H9 (cell line): ENCODE data around the gene MMRN1. TPM values are rescaled to one million over a fixed set of nuclear protein-coding genes. Genes with fewer than 3 reads are reported as not detected.

Experiments
- DNase-seq: peaks from one replicate; pipeline ENCODE4 v3.0.0-alpha.2; 2017
- H2AFZ ChIP-seq: one replicate; pipeline ENCODE4 v1.6.1; 2013; ENCODE audit warnings: mild to moderate bottlenecking, low read length, control low read depth, moderate library complexity
- H2AK5ac ChIP-seq: 2 replicates; pipeline ENCODE4 v1.6.1; 2013; ENCODE audit warnings: low read length, control low read depth, mixed read lengths; ENCODE audit not compliant: insufficient read length
- H2BK120ac ChIP-seq: one replicate; pipeline ENCODE4 v1.6.1; 2013; ENCODE audit warnings: low read depth, mild to moderate bottlenecking, low read length, control low read depth, inconsistent platforms; ENCODE audit not compliant: poor library complexity, severe bottlenecking
- H2BK12ac ChIP-seq: 2 replicates; pipeline ENCODE4 v1.6.1; 2013; ENCODE audit warnings: low read length, control low read depth, mixed read lengths, low read depth; ENCODE audit not compliant: insufficient read length
- H2BK15ac ChIP-seq: 2 replicates; pipeline ENCODE4 v1.6.1; 2013; ENCODE audit warnings: low read depth, low read length, control low read depth
- H2BK20ac ChIP-seq: one replicate; pipeline ENCODE4 v1.6.1; 2013; ENCODE audit warnings: low read depth, mild to moderate bottlenecking, low read length, control low read depth, inconsistent platforms; ENCODE audit not compliant: poor library complexity, severe bottlenecking
- H2BK5ac ChIP-seq: 2 replicates; pipeline ENCODE4 v1.6.1; 2013; ENCODE audit warnings: low read length, control low read depth, mixed read lengths; ENCODE audit not compliant: insufficient read length
- H3K14ac ChIP-seq: 2 replicates; pipeline ENCODE4 v1.6.1; 2013; ENCODE audit warnings: low read length, control low read depth; ENCODE audit not compliant: insufficient read depth
- H3K18ac ChIP-seq: 2 replicates; pipeline ENCODE4 v1.6.1; 2013; ENCODE audit warnings: low read depth, mild to moderate bottlenecking, mixed read lengths, low read length, control low read depth; ENCODE audit not compliant: insufficient read length
- H3K23ac ChIP-seq: 2 replicates; pipeline ENCODE4 v1.6.1; 2013; ENCODE audit warnings: low read length, control low read depth, mixed read lengths, low read depth; ENCODE audit not compliant: insufficient read length
- H3K23me2 ChIP-seq: 2 replicates; pipeline ENCODE4 v1.6.1; 2013; ENCODE audit warnings: low read depth, mild to moderate bottlenecking, mixed read lengths, low read length, control low read depth; ENCODE audit not compliant: insufficient read length, poor library complexity, severe bottlenecking
- H3K27ac ChIP-seq: 2 replicates; pipeline ENCODE4 v1.5.1; 2013; ENCODE audit warnings: low read length, control low read depth, mixed read lengths, low read depth; ENCODE audit not compliant: insufficient read length
- H3K27me3 ChIP-seq: 2 replicates; pipeline ENCODE4 v1.6.1; 2013; ENCODE audit warnings: low read length, control low read depth, inconsistent platforms; ENCODE audit not compliant: insufficient read depth
- H3K4ac ChIP-seq: 2 replicates; pipeline ENCODE4 v1.6.1; 2013; ENCODE audit warnings: low read depth, mild to moderate bottlenecking, control low read depth, inconsistent platforms, low read length, moderate library complexity
- H3K4me1 ChIP-seq: 2 replicates; pipeline ENCODE4 v1.6.1; 2013; ENCODE audit warnings: low read length, control low read depth, inconsistent platforms; ENCODE audit not compliant: insufficient read depth
- H3K4me2 ChIP-seq: 2 replicates; pipeline ENCODE4 v1.6.1; 2013; ENCODE audit warnings: low read length, control low read depth, mixed read lengths; ENCODE audit not compliant: insufficient read length, insufficient read depth
- H3K56ac ChIP-seq: 2 replicates; pipeline ENCODE4 v1.6.1; 2013; ENCODE audit warnings: low read depth, mild to moderate bottlenecking, mixed read lengths, low read length, control low read depth; ENCODE audit not compliant: insufficient read length
- H3K79me1 ChIP-seq: 2 replicates; pipeline ENCODE4 v1.6.1; 2013; ENCODE audit warnings: low read depth, mild to moderate bottlenecking, moderate library complexity, low read length, control low read depth, inconsistent platforms; ENCODE audit not compliant: insufficient read depth, poor library complexity, severe bottlenecking
- H3K79me2 ChIP-seq: 2 replicates; pipeline ENCODE4 v1.6.1; 2013; ENCODE audit warnings: low read length, control low read depth, inconsistent platforms; ENCODE audit not compliant: insufficient read depth
- H3K9ac ChIP-seq: 2 replicates; pipeline ENCODE4 v1.6.1; 2013; ENCODE audit warnings: low read length, control low read depth, mixed read lengths; ENCODE audit not compliant: insufficient read length; ENCODE audit errors: extremely low read depth
- H3K9me3 ChIP-seq: one replicate; pipeline ENCODE4 v1.6.1; 2013; ENCODE audit warnings: low read depth, low read length, inconsistent platforms; ENCODE audit not compliant: control insufficient read depth
- H3T11ph ChIP-seq: one replicate; pipeline ENCODE4 v1.6.1; 2013; ENCODE audit warnings: mild to moderate bottlenecking, low read length, control low read depth, inconsistent platforms
- H4K20me1 ChIP-seq: one replicate; pipeline ENCODE4 v1.6.1; 2013; ENCODE audit not compliant: control insufficient read depth, insufficient read length, insufficient read depth
- H4K5ac ChIP-seq: 2 replicates; pipeline ENCODE4 v1.6.1; 2013; ENCODE audit warnings: low read depth, mild to moderate bottlenecking, mixed read lengths, low read length, control low read depth; ENCODE audit not compliant: insufficient read length
- H4K8ac ChIP-seq: replicated peaks from 2 replicates; pipeline ENCODE4 v1.6.1; 2013; ENCODE audit warnings: low read length, control low read depth, mixed read lengths, low read depth; ENCODE audit not compliant: insufficient read length
- H4K91ac ChIP-seq: 2 replicates; pipeline ENCODE4 v1.6.1; 2013; ENCODE audit warnings: low read depth, mild to moderate bottlenecking, moderate library complexity, mixed read lengths, low read length, control low read depth; ENCODE audit not compliant: insufficient read length
- H3K27ac Mint-ChIP-seq, 3 experiments: 2 replicates in 2 of 3; 3 replicates in 1 of 3; pipeline ENCODE4 v1.8.0; 2020 to 2021; ENCODE audit warnings: mixed read lengths in 3 of 3, mild to moderate bottlenecking in 1 of 3, moderate library complexity in 1 of 3
- H3K27me3 Mint-ChIP-seq: 2 replicates; pipeline ENCODE4 v1.8.0; 2021; ENCODE audit warnings: low read depth, mild to moderate bottlenecking, moderate library complexity, mixed read lengths
- H3K36me3 Mint-ChIP-seq, 3 experiments: 2 replicates in 2 of 3; 3 replicates in 1 of 3; pipeline ENCODE4 v1.8.0; 2020 to 2021; ENCODE audit warnings: low read depth in 3 of 3, mixed read lengths in 3 of 3; ENCODE audit not compliant: insufficient read depth in 1 of 3
- H3K4me1 Mint-ChIP-seq, 2 experiments: 2 replicates each; pipeline ENCODE4 v1.8.0; 2020; ENCODE audit warnings: mixed read lengths in 2 of 2
- H3K4me3 Mint-ChIP-seq, 2 experiments: 2 replicates in 1 of 2; 3 replicates in 1 of 2; pipeline ENCODE4 v1.8.0; 2020 to 2021; ENCODE audit warnings: mild to moderate bottlenecking in 2 of 2, mixed read lengths in 2 of 2, moderate library complexity in 1 of 2
- H3K9me3 Mint-ChIP-seq, 2 experiments: 2 replicates in 1 of 2; 3 replicates in 1 of 2; pipeline ENCODE4 v1.8.0; 2020; ENCODE audit warnings: mild to moderate bottlenecking in 2 of 2, mixed read lengths in 2 of 2, moderate library complexity in 1 of 2
- WGBS: extraction: QIAGEN DNeasy Blood & Tissue Kit; methylation state at CpG from one replicate; pipeline ENCODE4 v1.1.7; 2013; ENCODE audit warnings: missing lambda C conversion rate, low lambda C conversion rate, mixed read lengths; ENCODE audit not compliant: insufficient read length; ENCODE audit errors: extremely low coverage; 5-methylcytosine and 5-hydroxymethylcytosine counted together
- total RNA-seq: library from RNA; stranded (reverse); gene quantifications from 2 replicates; pipeline ENCODE4 v1.2.1, GENCODE V29; 2021
- TF ChIP-seq, protein P1 (sequence below): fragments of 200-600 bp; sonication (generic); conservative IDR thresholded peaks from 3 replicates; pipeline ENCODE4 v1.8.0; 2021; ENCODE audit warnings: antibody characterized with exemption, mild to moderate bottlenecking

Gene MMRN1
- total RNA-seq, 1 experiment from 2014 or later = not detected

GRCh38 chr4:89889289-89889688 lies 5.4 kb upstream of the MMRN1 start:
- WGBS = no CpG with 5 or more reads among the region's 9 CpGs
- Histone ChIP-seq H4K20me1 (no peaks in the 10 kb centered on the region), H3K9ac (no peak overlapping the region), H3K79me2 (no peaks in the 10 kb centered on the region), H3K27me3 (no peaks in the 10 kb centered on the region), H2BK120ac (no peak overlapping the region), H3K9me3 (no peaks in the 10 kb centered on the region), H3K27ac (no peak overlapping the region), H3K56ac (no peak overlapping the region), H3K23ac (no peak overlapping the region), H3K4me1 (no peaks in the 10 kb centered on the region), H2BK20ac (no peak overlapping the region), H3K4me2 (no peak overlapping the region), H4K91ac (no peak overlapping the region), H3K14ac (no peak overlapping the region), H2BK15ac (no peak overlapping the region), H2AFZ (no peak overlapping the region), H3T11ph (no peak overlapping the region), H2AK5ac (no peak overlapping the region), H3K18ac (no peak overlapping the region), H3K23me2 (no peaks in the 10 kb centered on the region), H3K79me1 (no peaks in the 10 kb centered on the region), H2BK12ac (no peak overlapping the region), H2BK5ac (no peak overlapping the region), H4K5ac (no peak overlapping the region), H4K8ac (no peak overlapping the region), H3K4ac (no peak overlapping the region)
- Mint-ChIP-seq H3K27me3 (peaks cover 3% of the 10 kb centered on the region; the same call in 1 of the 2 replicates), H3K36me3 (no peaks in the 10 kb centered on the region), H3K4me1 (no peaks in the 10 kb centered on the region), H3K9me3 (no peaks in the 10 kb centered on the region), H3K27ac (no peak overlapping the region), H3K4me3 (no peak overlapping the region)
- no peak for DNase-seq
- TF ChIP-seq, protein P1, sequence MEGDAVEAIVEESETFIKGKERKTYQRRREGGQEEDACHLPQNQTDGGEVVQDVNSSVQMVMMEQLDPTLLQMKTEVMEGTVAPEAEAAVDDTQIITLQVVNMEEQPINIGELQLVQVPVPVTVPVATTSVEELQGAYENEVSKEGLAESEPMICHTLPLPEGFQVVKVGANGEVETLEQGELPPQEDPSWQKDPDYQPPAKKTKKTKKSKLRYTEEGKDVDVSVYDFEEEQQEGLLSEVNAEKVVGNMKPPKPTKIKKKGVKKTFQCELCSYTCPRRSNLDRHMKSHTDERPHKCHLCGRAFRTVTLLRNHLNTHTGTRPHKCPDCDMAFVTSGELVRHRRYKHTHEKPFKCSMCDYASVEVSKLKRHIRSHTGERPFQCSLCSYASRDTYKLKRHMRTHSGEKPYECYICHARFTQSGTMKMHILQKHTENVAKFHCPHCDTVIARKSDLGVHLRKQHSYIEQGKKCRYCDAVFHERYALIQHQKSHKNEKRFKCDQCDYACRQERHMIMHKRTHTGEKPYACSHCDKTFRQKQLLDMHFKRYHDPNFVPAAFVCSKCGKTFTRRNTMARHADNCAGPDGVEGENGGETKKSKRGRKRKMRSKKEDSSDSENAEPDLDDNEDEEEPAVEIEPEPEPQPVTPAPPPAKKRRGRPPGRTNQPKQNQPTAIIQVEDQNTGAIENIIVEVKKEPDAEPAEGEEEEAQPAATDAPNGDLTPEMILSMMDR = no peak
